Cardiac muscle cell (in vitro differentiated cells and primary cell): ENCODE measurements around the gene HTR3A. TPM values are rescaled to one million over a fixed set of nuclear protein-coding genes. Genes with fewer than 3 reads are reported as not detected.

ENCODE experiments used
- DNase-seq, 2 donors: peaks; one replicate each; pipeline versions ENCODE4 v3.0.0 to v3.0.0-alpha.2; 2010 to 2017; ENCODE audit warnings: low read depth in 1 of 2, low spot score in 1 of 2
- H3K27ac ChIP-seq: fragments of 200-600 bp; sonication (generic); 2 replicates; pipeline ENCODE4 v1.5.1; 2016
- H3K27me3 ChIP-seq: fragments of 200-600 bp; sonication (generic); 2 replicates; pipeline ENCODE4 v1.6.0; 2016; ENCODE audit warnings: control low read depth
- H3K36me3 ChIP-seq: fragments of 200-600 bp; sonication (generic); 2 replicates; pipeline ENCODE4 v1.5.1; 2016; ENCODE audit warnings: control low read depth
- H3K4me1 ChIP-seq: fragments of 200-600 bp; sonication (generic); 2 replicates; pipeline ENCODE4 v1.8.1; 2017; ENCODE audit warnings: low read depth, mild to moderate bottlenecking, mixed run types
- H3K4me3 ChIP-seq: fragments of 200-600 bp; sonication (generic); 2 replicates; pipeline ENCODE4 v1.5.1; 2016; ENCODE audit warnings: mild to moderate bottlenecking
- H3K9me3 ChIP-seq: fragments of 200-600 bp; sonication (generic); 2 replicates; pipeline ENCODE4 v1.5.1; 2017; ENCODE audit warnings: low read depth, mild to moderate bottlenecking, control low read depth
- CTCF ChIP-seq: IDR thresholded peaks from 2 replicates; pipeline ENCODE4 v1.5.1; 2012; ENCODE audit warnings: low read depth, mild to moderate bottlenecking, low read length
- polyA plus RNA-seq: library from polyadenylated mRNA; unstranded; fragments of >200 nt; fragmentation: Nextera tagmentation; extraction: Ambion mirVana; gene quantifications from 2 replicates; pipeline ENCODE4 v1.2.1, GENCODE V29; 2016
- total RNA-seq: library from RNA; depleted of rRNA; stranded (reverse); fragments of >200 nt; gene quantifications from 2 replicates; pipeline ENCODE4 v1.2.3, GENCODE V29; 2016

HTR3A gene
- total and polyA plus RNA-seq, 2 experiments from 2014 or later = 0.24 TPM; not detected in 1

GRCh38 chr11:113949891-113950290 is 25.0 kb upstream of the HTR3A start:
- Histone ChIP-seq H3K36me3 (no peaks in the 10 kb centered on the region), H3K4me3 (no peak overlapping the region), H3K4me1 (no peaks in the 10 kb centered on the region), H3K27me3 (no peaks in the 10 kb centered on the region), H3K27ac (no peak overlapping the region), H3K9me3 (no peaks in the 10 kb centered on the region)
- DNase-seq = no peak
- no peak for TF ChIP-seq CTCF

DNA sequence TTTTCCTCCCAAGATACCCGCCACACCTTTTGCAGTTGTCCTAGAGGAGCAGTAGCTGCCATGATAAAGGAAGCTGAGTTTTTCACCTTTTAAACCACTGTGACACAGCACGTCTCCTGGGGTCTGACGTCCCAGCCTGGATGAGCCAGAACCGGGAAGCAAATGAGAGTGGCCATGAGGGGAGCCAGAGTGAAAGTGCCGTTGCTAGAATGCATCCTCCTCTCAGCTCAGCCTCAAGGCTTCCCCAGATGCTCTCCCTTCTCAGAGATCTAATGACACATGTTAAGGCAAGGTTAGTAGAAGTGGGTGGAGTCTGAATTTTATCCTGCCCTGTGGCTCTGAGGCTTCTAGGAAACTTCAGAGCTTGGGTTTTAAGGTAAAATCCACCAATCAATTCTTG is 23.4 kb upstream of the HTR3A start:
- TF ChIP-seq CTCF = no peak
- H3K4me3 ChIP-seq = no peak overlapping the region
- no peak overlapping the region for H3K27ac ChIP-seq
- H3K9me3 ChIP-seq = no peaks in the 10 kb centered on the region
- H3K36me3 ChIP-seq = no peaks in the 10 kb centered on the region
- H3K4me1 ChIP-seq = no peaks in the 10 kb centered on the region
- DNase-seq = no peak
- H3K27me3 ChIP-seq = no peaks in the 10 kb centered on the region

- H3K27ac ChIP-seq = no peak overlapping the region
- no peak overlapping the region for H3K4me3 ChIP-seq
- no peaks in the 10 kb centered on the region for H3K36me3 ChIP-seq
- no peaks in the 10 kb centered on the region for H3K27me3 ChIP-seq
- no peaks in the 10 kb centered on the region for H3K9me3 ChIP-seq
- no peaks in the 10 kb centered on the region for H3K4me1 ChIP-seq
- TF ChIP-seq CTCF = no peak
- no peak for DNase-seq
These were observed 22.8 kb upstream of the HTR3A start for GRCh38 chr11:113952070-113952469.

- Histone ChIP-seq H3K27me3 (no peaks in the 10 kb centered on the region), H3K4me3 (no peak overlapping the region), H3K36me3 (no peaks in the 10 kb centered on the region), H3K9me3 (no peaks in the 10 kb centered on the region), H3K27ac (no peak overlapping the region), H3K4me1 (no peaks in the 10 kb centered on the region)
- no peak for TF ChIP-seq CTCF
- no peak for DNase-seq
These were observed 22.3 kb upstream of the HTR3A start for GRCh38 chr11:113952588-113952987.

DNA sequence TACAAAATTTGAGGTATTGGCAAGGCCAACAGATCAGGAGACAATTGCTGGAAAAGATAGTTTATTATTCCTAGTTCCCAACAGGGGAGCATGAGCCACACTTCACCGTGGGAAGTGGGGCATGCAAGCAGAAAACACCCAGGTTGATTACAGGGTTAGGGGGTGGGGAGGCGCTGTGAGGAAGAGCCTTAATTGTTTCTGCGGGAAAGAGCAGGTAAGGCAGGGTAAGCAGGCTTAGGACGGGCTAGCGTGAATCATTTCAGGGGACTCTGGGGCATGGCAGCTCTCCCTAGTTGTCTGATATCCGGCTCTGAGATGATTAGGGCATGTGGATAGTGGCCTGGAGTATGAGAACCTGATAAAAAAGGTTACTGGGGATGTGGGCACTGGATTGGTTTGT is 20.7 kb upstream of the HTR3A start:
- no peak for DNase-seq
- no peaks in the 10 kb centered on the region for H3K36me3 ChIP-seq
- H3K27ac ChIP-seq = no peak overlapping the region
- no peaks in the 10 kb centered on the region for H3K9me3 ChIP-seq
- H3K27me3 ChIP-seq = no peaks in the 10 kb centered on the region
- H3K4me1 ChIP-seq = no peaks in the 10 kb centered on the region
- TF ChIP-seq CTCF = no peak
- H3K4me3 ChIP-seq = no peak overlapping the region

DNA sequence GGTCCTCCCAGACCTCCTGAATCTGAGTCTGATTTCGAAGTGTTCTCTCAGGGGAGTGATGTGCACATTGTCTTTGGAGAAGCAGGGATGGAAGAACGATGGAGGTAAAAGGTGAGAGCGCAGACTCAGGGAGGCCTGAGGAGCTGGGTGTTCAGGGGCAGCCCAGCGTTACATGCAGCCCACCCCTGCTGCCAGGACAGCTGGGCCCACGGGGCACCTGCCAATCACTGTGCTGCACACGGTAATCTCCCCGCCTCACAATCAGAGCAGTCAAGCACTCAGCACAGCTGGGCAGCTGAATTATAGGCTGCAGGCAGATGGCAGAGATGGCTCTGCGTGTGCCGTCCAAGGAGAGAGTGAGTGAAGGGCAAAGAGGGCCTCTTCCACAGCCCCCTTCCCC is 17.9 kb upstream of the HTR3A start:
- no peak for DNase-seq
- Histone ChIP-seq H3K4me1 (no peaks in the 10 kb centered on the region), H3K36me3 (no peaks in the 10 kb centered on the region), H3K27me3 (no peaks in the 10 kb centered on the region), H3K4me3 (no peak overlapping the region), H3K27ac (no peak overlapping the region), H3K9me3 (no peaks in the 10 kb centered on the region)
- no peak for TF ChIP-seq CTCF
